Measurements from ENCODE around the gene RPS6KA2. TPM values are rescaled to one million over a fixed set of nuclear protein-coding genes. Genes with fewer than 3 reads are reported as not detected.

Gene RPS6KA2
- total RNA-seq, 1 experiment from 2014 or later, result 4.1 TPM

- no peaks in the 10 kb centered on the region for H3K36me3 ChIP-seq (ENCODE audit: control insufficient read depth, insufficient read depth, low read length)
- no peak for DNase-seq (ENCODE audit: low read depth, low spot score)
- H3K4me3 ChIP-seq (ENCODE audit: low read depth in 2 of 2, low read length in 2 of 2), result no peak overlapping the region
- intact Hi-C loops (cut with micrococcal nuclease; ENCODE audit: unreplicated experiment), result no loop called here
- POLR2A ChIA-PET, result no interaction called here
- no peak overlapping the region for H3K27ac ChIP-seq (ENCODE audit: low read length)
- ATAC-seq, result no peak
- H3K4me1 ChIP-seq (ENCODE audit: control insufficient read depth, insufficient read depth, low read length), result no peaks in the 10 kb centered on the region
- H3K9me3 ChIP-seq (ENCODE audit: control insufficient read depth, insufficient read depth, low read depth, low read length), result no peaks in the 10 kb centered on the region
- CTCF ChIA-PET, result no interaction called here
- BruUV-seq (replicated peaks), result no TSS peak
- in situ Hi-C loops (cut with HindIII; ENCODE audit: low pct_unique_long_range_greater_than_20kb, low sequenced_read_pairs), result no loop called here
- no peaks in the 10 kb centered on the region; the same call in 1 of the 2 replicates for H3K27me3 ChIP-seq (ENCODE audit: control insufficient read depth, insufficient read depth, low read length)
- no peak for TF ChIP-seq TCF7L2 (IDR thresholded peaks at IDR 0.05; ENCODE audit: low read depth, low read length)
- TF ChIP-seq SIN3A (IDR thresholded peaks at IDR 0.05; ENCODE audit: borderline replicate concordance, insufficient read depth, low read depth, low read length), result no peak
- no peak for TF ChIP-seq REST (IDR thresholded peaks at IDR 0.05; ENCODE audit: insufficient read depth in 1 of 2, low read depth in 2 of 2, low read length in 1 of 2)
- TF ChIP-seq POLR2AphosphoS5 (IDR thresholded peaks at IDR 0.05; ENCODE audit: low read depth, low read length), result no peak
- no peak for TF ChIP-seq CTCF (IDR thresholded peaks at IDR 0.05)
Observed at GRCh38 chr6:166361077-166361429, 266.0 kb downstream of the RPS6KA2 start.

GRCh38 chr6:166360243-166361076, 266.6 kb downstream of the RPS6KA2 start:
- Histone ChIP-seq H3K36me3 (ENCODE audit: control insufficient read depth, insufficient read depth, low read length) (no peaks in the 10 kb centered on the region), H3K4me3 (ENCODE audit: low read depth in 2 of 2, low read length in 2 of 2) (no peak overlapping the region), H3K9me3 (ENCODE audit: control insufficient read depth, insufficient read depth, low read depth, low read length) (no peaks in the 10 kb centered on the region), H3K27ac (ENCODE audit: low read length) (no peak overlapping the region), H3K4me1 (ENCODE audit: control insufficient read depth, insufficient read depth, low read length) (no peaks in the 10 kb centered on the region), H3K27me3 (ENCODE audit: control insufficient read depth, insufficient read depth, low read length) (no peaks in the 10 kb centered on the region; the same call in 1 of the 2 replicates)
- in situ Hi-C loops (cut with HindIII; ENCODE audit: low pct_unique_long_range_greater_than_20kb, low sequenced_read_pairs), result no loop called here
- POLR2A ChIA-PET, result no interaction called here
- no TSS peak for BruUV-seq (replicated peaks)
- no peak for DNase-seq (ENCODE audit: low read depth, low spot score)
- TF ChIP-seq CTCF (IDR thresholded peaks at IDR 0.05) (no peak), REST (IDR thresholded peaks at IDR 0.05; ENCODE audit: insufficient read depth in 1 of 2, low read depth in 2 of 2, low read length in 1 of 2) (no peak), POLR2AphosphoS5 (IDR thresholded peaks at IDR 0.05; ENCODE audit: low read depth, low read length) (no peak), TCF7L2 (IDR thresholded peaks at IDR 0.05; ENCODE audit: low read depth, low read length) (no peak), SIN3A (IDR thresholded peaks at IDR 0.05; ENCODE audit: borderline replicate concordance, insufficient read depth, low read depth, low read length) (no peak)
- ATAC-seq, result no peak
- intact Hi-C loops (cut with micrococcal nuclease; ENCODE audit: unreplicated experiment), result no loop called here
- CTCF ChIA-PET, result no interaction called here

Measured in Panc1 (cell line).